Activated CD4-positive, alpha-beta T cell treated with anti-CD3 and anti-CD28 coated beads, Interleukin-2, Interleukin-4, amounts not matched to agents 100 ng/mL and 50 ng/mL, durations not matched to agents 16 hours and 8 hours (primary cell): ENCODE data around the gene PRPF6.

Source experiments
- DNase-seq: peaks from one replicate; pipeline ENCODE4 v3.0.0-alpha.2; 2020; ENCODE audit warnings: low spot score

Gene PRPF6

DNA sequence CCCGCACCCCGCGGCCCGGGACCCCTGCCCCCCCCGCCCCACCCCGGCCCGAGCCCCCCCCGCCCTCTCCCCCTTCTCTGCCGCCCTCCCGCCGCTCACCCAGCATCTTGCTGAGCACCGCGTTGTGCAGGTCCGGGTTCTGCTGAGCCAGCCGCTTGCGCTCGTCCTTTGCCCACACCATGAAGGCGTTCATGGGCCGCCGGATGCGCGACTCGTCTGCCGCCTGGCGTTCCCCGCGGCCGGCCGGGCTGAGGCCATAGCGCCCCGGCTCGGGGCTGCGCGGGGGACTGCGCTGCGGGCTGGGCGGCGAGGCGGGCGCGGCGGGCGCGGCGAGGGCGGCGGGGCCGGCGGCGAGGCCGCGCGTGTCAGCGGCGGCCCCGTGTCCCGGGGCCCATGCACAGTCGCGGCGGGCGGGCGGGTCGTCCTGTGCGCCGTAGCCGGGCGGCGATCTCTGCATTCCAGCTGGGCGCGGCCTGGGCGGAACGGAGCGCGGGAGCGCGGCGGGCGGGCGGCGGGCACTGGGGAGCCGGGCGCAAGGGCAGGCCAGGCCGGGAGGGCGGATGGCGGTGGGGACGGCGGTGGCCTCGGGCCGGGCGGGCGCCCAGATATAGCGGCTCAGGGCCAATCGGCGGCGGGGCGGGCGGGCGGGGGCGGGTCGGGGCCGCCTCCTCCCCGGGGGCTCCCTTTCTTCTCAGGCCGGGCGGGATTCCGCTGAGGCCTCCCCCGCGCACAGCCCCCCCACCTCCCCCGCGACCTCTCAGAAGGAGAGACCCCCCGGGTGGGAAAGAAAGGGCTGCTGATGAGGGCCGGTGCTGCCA is 68.3 kb downstream of the PRPF6 start, which contains the start of gene SOX18:
Gene SOX18 (minus strand): TSS at position 580 of the 818 bp plus-strand sequence. CDS start 123 bp downstream, at position 457.
- peak; percentile 37 for DNase-seq

DNA sequence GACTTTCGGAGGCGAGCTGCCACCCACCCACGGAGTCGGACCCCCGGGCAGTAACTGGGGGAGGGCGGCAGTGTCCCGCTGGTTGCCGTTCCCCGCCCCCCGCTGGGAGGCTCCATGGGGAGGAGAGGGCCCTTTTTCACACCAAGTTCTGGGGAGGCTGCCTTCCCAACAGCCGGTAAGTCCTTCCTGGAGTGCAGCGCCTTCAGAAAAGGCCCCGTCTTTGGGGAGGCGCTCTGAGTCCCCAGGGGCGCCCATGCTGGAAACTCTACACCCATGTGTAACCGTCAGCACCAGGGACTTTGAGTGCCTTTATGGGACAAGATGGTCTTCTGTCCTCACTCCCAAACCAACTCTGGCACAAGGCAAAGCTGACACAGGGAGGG is 68.9 kb downstream of the PRPF6 start:
- no peak for DNase-seq

DNA sequence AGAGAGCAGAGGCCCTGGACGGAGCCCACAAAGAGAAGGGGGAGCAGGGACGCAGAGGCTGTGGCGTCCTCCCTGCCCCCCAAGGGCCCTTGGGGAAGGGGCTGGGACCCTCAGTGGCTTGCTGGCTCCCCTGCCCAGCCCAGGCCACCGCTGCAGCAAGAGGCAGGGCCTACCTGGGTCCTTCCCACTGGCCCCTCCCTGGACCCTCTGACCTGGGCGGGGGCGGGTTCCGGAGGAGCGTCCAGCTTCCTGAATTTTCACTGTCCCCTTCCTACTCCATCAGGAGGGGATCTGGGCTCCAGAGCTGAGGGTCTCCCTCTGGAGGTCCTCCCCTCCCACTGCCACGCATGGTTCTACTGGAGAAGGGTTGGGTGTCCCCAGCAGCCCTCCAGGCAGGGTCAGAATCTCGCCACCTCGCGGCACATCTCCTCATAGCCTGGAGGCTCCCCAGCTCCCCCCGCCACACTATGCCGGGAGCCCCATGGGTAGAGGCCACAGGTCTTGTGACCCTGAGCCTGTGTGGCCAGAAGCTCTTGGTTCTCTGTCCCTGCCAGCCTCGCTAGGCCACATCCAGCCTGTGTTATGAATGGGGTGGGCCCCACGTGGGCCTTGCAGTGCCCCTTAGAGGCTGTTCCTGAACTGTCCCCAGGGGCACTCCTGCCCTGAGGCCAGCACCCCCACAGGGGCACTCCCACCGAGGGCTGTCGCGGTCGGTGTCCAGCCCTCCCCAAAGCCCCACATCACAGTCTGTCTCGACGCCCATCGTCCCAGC is 69.5 kb downstream of the PRPF6 start:
- DNase-seq = no peak

DNA sequence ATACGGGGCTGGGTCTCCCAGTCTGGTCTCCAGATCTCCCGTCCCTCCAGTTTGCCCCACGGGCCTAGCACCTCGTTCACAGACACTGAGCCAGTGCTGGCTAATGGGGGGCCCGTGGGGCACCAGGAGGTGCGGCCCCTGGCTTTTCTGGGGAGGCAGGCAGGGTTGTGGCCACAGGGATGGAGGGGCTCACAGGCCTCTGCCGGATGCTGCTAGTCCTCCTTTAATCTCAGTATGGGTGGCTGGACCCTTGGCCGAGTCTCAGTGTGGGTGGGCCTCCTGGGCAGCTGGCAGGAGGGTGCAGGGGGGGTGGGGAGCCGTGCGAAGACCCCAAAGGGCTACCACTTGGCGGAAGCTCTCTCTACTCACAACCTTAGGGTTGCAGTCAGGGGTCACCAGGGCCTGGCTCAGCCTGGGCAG is 70.1 kb downstream of the PRPF6 start:
- no peak for DNase-seq

DNA sequence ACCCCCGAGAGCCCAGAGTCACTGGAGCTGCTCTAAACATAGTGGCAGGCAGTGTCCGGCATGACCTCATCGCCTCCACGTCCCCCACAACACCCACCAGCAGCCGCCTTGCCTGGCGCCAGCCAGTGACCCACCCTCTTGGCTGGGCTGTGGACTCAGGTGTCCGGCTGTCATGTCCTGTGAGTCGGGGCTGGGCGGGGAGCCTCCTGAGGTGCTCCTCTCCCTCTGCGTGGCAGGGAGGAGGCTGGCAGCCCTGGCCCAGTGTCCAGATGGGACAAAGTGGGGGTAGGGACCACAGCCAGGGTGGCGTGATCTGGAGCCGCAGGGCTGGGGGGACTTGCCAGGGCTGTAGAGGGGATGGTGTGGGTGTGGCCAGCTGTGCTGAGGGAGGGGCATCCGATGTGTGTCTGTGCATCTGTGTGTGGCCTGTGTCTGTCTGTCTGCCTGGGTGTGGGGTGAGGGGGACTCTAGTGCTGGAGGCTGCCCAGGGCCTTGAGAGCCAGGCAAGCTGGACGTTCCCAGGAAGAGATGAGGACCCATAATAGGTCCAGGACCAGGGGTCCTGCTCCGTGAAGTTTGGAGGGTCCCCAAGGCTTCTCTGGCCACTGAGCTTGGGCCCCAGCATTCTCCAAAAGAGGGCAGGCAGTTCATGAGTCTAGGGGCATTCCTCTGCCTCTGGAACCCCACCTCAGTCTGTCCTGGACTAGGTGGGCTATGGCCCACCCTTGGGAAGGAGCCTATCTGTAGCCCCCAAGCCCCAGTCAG is 70.8 kb downstream of the PRPF6 start:
- no peak for DNase-seq

DNA sequence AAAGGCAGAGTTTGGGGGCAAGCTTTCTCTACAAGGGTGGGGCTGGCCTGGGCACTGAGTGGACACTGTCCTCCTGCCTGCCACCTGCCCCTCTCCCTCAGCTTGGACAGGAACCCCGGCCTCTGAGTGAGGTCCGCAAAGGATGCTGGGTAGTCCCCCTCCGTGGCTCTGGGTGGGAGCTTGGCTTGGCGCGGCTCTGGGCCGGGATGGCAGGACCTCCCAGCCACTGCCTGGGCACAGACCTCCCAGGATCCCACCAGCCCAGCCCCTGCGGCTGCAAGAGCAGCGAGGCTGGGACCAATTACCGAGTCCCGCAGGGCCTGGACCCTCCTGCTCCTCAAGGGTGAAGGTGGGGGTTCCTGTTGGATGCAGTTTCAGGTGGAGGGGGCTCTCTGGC is 71.4 kb downstream of the PRPF6 start:
- no peak for DNase-seq

DNA sequence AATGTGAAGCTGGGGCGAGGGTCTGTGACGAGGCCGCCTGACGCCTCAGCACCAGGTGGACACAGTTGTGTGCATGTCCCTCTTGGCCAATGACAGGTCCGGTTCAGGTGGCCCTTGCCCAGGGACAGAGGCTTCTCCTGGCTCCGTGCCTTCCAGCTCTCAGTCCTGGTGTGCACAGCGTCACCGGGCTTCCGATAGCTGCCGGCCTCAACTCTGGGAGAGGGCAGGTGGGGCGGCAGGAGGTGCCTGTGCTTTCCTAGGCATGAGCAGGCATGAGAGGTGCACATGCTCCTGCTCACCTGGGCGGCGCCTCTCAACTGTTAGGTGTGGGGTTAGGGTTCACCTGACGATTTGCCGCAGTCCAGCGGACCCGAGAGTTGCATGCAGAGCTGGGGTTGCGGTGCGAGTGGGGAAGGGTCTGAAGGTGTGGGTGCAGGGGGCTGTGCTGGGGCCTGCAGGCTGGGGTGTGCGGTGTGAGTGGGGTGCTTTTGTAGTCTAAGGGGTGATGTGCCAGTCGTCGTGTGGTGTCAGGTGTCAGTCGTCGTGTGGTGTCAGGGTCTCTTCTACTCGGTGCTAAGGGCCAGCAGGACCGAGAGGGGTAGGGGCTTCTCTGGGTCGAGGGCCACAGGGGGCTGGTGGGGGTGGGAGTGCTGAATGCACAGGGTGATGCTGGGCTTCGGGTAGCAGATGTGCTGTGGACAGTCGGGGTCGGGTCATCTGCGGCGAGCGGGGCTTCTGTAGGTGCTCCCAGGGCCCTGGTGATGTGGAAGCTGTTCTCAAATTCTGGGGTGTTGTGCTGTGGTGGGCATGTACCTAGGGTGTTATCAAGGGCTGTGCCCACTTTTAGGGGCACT is 72.3 kb downstream of the PRPF6 start:
- DNase-seq = no peak

DNA sequence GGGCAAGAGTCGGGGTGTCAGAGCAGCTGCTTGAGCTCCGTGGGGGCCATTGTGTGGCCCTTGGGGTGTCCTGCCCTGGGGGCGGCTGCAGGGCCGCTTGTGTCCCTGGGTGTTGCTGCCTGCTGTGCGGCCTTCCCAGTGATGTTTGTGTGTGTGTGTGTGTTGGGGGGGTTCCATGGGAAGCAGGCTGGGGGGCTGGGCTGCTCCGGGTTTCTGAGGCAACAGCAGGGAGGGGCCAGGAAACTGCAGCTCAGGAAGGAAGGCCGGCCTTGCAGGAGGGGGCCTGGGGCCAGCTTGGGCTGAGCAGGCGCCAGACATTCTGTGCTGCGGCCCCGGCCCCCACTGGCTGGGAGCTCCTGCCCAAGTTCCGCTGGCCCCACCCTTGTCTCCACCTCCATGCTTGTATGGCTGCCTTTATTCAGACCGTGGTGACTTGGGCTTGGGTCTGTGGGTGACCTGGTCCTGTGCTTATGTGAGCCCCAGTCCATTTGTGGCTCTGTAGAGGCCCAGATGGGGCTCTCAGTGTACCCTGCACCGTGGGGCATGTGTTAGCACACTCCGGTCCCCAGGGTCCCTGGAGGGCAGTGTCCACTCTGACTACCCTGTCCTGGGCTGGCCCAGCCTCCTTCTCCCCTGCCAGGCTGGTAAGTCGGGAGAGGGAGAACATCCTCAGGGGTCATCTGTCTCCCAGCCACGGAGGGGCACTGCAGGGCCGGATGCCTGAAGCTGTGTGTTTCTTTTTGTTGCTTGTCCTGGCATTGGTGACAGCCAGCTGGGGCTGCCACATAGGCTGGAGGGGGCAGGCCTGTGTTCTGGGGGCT is 73.1 kb downstream of the PRPF6 start:
- DNase-seq = no peak

DNA sequence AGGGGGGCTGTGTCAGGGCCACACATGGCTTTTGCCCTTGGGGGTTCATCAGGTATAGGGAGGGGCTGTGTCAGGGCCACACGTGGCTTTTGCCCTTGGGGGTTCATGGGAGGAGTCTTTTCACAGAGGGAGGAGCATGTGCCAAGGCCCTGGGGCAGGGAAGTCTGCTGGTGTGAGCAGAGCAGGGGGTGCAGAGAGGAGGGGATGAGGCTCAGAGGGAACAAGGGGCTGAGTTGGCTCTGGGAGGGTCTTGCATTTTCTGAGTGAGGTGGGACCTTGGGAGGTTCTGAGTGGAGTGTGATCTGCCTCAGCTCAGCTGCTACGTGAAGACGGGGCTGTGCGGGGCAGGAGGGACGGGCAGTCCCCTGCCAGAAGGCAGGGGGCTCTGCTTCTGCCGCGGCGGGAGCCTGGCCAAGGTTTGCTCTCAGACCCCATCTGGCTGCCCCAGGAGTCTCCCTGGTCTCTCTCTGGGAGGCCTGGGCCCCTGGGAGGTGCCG is 74.5 kb downstream of the PRPF6 start:
- DNase-seq = no peak

DNA sequence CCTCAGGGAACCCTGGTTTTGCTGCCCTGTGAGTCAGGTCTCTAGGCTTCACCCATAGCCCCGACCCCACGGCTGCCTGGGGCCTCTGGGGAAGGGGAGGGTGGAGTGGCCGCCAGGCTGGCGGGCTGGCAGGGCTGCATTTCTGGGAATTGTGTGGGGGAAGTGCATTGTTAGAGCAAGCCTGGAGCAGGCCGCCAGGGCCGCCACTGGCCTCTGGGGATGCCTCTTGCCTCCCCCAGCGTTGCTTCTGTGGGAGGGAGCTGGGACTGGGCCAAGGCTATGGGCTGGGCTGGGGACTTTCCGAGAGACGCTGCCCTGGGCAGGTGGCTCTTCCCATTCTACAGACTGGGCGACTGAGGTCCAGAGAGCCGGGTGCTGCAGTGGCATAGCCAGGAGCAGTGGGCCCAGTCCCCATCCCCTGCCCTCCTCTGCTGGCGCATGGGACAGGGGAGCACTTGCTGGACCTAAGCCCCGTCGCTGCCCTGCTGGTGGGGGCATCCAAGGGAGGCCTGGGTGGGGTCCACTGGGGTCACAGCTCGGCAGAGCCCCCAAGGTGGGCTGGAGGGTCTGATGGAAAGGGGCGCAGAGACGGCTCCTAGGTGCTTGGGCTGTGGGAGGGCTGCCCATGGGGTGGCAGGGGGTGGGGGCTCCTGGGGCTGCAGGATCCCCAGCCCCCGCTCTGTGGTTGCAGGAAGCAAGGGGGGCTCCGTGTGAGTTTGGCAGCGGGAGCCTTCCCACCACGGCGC is 75.1 kb downstream of the PRPF6 start:
- DNase-seq = no peak

DNA sequence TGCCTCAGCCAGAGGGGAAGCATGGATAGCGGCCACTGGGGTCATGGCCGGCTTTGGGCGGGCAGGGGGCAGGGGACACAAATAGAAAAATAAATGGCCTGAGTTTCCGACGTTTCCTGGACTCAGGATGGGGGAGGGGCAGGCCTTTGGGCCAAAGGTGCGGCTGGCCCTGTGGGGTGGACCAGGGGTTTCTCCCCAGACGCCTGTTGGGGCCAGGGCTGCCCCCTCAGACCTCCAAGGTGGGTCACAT is 75.6 kb downstream of the PRPF6 start:
- DNase-seq = no peak

DNA sequence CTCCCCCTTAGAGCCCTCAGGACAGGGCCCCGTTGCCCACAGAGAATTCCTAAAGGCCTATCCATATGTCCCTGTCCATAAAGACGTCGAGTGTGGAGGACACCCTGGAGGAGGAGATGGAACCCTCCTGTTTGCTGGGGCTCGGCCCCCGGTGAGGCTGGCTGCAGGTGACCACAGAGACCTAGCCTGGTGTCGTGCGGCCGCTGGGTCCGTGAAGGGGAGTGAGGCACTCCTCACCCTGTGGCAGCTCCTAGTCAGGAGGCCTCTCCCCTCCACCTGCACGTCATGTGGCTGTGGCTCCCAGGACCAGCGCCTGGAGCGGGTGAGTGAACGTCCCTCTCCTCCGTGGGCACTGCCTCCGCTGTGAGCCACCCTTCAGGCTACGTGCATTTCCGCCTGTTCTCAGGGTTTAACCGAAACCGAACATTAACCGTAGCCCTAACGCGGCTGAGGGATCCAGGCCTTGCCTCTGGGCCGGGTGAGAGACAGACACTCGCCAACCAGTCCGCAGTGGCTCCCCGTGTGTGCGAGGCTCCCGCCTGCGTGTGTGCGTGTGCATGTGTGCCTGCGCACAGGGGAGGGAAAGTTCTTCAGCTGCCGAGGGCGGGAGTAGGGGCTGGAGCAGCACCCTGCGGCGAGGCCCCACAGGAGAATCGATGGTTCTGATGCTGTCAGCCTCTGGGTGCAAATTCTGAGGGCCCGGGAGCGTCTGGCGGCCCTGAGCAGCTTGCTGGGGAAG is 76.1 kb downstream of the PRPF6 start:
- DNase-seq = no peak

DNA sequence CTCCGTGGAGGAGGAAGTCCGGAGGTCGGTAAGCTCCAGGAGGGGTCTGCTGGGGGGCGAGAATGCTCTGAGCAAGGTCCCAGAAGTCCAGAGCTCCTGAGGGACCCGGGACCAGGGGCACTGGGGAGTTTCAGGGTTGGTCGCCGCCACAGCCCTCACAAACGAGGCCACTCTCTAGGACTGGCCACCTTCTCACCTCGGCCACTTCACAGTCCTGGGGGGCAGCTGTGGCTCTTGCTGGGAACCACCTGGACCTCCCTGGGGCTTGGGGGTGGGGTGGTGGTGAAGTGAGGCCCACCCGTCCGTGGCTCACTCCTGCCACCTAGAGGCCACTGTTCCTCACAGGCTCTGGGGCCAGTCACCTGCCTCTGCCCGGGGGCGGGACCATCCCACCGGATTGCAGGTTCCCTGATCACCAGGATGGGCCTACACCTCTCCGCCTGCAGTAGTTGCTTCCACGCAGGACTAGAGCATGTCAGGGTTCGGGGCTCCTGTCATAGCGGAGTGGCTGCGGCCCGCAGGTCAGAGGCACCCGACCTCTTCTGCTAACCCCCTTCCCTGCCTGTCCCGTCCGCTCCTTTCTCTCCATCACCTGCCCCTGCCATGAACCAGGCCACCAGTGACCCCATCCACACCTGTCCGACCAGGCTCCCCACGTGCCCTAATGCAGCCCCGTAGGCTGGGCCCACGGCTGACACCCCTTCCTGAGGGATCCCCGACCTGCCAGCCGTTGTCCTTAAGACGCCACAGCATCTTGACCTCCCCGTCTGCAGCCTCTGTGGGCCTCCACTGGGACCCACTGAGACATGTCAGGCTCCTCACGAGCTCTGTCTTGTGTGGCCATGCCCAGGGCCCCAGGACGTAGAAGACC is 76.9 kb downstream of the PRPF6 start:
- DNase-seq = peak; percentile 80

DNA sequence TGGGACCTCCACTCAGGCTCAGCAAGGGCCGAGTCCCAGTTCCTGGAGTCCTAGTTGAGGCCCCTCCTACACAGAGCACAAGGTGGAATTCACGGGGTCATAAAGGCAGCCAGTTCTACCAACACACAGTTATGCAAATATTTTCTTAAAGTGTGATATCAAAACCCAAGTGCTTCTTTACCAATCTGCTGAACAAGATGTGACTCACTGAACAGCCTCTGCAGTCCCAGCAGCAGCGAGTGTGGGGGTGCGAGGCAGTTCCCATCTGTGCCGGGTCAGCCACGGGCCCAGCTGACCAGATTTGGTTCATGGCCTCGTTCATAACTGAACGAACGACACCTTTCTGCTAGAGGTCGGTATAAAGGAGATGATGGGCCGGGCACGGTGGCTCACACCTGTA is 77.6 kb downstream of the PRPF6 start:
- no peak for DNase-seq

DNA sequence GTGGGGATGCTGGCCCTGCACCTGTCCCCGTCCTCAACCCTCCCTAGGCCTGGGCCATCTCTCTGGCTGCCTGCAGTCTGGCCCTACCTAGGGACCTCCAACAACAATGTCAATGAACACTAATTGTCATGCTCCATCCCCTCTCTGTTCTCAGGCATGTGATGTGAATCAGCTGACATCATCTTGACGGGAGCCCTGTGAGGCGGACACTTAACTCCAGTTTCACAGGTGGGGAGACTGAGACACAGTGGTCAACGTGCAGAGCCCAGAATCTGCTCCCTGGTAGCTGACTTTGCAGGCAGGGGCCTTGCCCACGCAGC is 81.3 kb downstream of the PRPF6 start:
- no peak for DNase-seq

DNA sequence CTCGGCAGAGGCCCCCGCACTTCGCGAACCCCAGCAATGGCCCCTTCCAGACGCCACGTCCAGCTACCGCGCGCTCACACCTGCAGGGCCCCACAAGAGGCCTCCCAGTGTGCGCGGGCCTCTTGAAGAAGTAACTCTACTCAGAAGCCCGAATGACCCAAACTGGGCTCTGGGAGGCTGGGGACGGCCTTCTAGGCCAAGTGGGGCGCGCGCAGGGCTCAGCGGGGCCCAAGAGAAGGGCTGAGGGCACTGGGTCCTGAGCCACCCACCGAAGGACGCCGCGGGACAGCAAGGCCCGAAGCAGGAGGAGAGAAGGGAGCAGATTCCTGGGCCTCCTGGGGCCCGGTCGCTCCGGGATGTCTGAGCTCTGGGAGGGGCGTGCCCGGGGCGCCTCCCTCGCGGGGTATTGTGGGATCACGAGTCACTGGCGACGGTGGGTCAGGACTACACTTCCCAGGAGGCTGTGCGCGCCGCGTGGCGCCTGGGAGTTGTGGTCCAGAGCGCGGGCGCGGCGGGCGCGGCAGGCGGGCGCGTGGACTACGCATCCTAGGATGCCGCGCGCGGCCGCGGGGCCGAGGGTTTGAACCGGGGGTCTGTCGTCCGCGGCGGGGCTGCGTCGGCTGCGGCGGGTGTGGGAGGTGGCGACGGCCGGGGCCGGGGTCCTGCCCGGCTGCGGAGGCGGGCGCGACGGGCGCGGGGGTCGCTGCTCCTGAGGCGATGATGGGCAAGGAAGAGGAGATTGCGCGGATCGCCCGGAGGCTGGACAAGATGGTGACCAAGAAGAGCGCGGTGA is 81.9 kb downstream of the PRPF6 start, which contains the start of gene TCEA2:
Gene TCEA2 (plus strand): TSS at position 603 of the 793 bp plus-strand sequence. CDS start 115 bp downstream, at position 718.
- DNase-seq = peak; percentile 97

DNA sequence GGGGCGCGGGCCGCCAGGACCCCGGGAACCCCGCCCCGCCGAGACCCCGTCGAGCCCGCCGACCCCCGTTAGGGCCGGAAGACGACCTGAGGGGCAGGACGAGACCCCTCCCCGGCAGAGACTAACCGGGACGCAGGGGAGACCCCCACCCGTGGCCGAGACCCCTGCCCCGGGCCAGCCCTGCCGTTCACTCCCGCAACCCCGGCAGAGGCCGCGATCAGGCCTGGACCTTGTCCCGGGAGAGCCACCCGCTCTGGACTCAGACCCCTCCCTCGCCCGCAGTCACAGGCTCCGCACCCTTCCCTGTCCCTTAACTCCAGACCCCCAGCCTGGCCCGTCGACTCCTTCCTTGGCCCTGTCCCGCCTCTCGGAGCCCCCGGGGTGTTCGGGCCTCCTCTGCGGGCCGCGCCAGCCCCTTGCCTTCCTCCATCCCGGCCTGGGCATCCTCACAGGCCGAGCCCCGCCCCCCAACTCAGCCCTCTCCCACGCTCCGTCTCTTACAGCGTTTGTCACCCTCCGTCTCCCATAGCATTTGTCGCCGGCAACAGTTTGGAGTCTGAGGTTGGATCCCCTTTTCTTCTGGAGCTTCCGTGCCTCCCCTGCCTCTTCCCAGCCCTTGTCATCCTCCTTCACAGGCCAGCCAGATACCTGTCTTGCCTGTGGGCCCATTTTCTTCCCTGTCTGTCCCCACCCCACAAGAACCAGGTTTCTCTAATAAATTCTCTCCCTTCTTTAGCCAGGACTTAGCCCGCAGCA is 82.6 kb downstream of the PRPF6 start:
- DNase-seq = no peak
